HTR-8/SVneo (cell line): Measurements from ENCODE around the gene HPCA.
"Not testable (repeated sequence)": the region's sequence is repeated elsewhere in the genome, so short reads cannot be mapped to it uniquely, and the experiment has no call there.

Experiments
- DNase-seq: peaks from one replicate; pipeline ENCODE4 v3.0.0; 2011; ENCODE audit warnings: low spot score, mixed read lengths; ENCODE audit not compliant: insufficient read length
- FAIRE-seq: peaks from 2 replicates; lab custom pipeline; 2011; peaks lifted over from hg19 to GRCh38; lab: Jason Lieb, UNC

HPCA gene

GRCh38 chr1:32900371-32900955 is 14.2 kb downstream of the HPCA start:
- DNase-seq (no peak), FAIRE-seq (no peak)

GRCh38 chr1:32900956-32901822 is 14.9 kb downstream of the HPCA start, which contains the start of gene TMEM54:
TSS of gene TMEM54 (minus strand) at chr1:32901389. CDS start at chr1:32901238, 151 bp downstream.
- no peak for DNase-seq
- FAIRE-seq: no peak

GRCh38 chr1:32901823-32902534 is 15.7 kb downstream of the HPCA start:
- FAIRE-seq (no peak), DNase-seq (no peak)

GRCh38 chr1:32902535-32902920 is 16.2 kb downstream of the HPCA start:
- no peak for FAIRE-seq

GRCh38 chr1:32903991-32904785 is 17.9 kb downstream of the HPCA start:
- FAIRE-seq (no peak), DNase-seq (no peak)

More at GRCh38 chr1:32902535-32902920, 16.2 kb downstream of the HPCA start:
- DNase-seq: no peak

- DNase-seq (no peak), FAIRE-seq (no peak)
These were observed 18.5 kb downstream of the HPCA start for GRCh38 chr1:32904797-32905196.

GRCh38 chr1:32905588-32905987 is 19.3 kb downstream of the HPCA start:
- DNase-seq, FAIRE-seq: not testable (repeated sequence)

GRCh38 chr1:32906654-32907053 is 20.4 kb downstream of the HPCA start:
- FAIRE-seq (no peak), DNase-seq (no peak)

- FAIRE-seq (no peak), DNase-seq (no peak)
These were observed 21.1 kb downstream of the HPCA start for GRCh38 chr1:32907435-32907834.

- no peak for FAIRE-seq
- DNase-seq: no peak
These were observed 24.0 kb downstream of the HPCA start for GRCh38 chr1:32910319-32910718.

- DNase-seq (no peak), FAIRE-seq (peak; percentile 82)
These were observed 29.7 kb downstream of the HPCA start for GRCh38 chr1:32915766-32916706.

- DNase-seq: no peak
- FAIRE-seq: no peak
These were observed 31.2 kb downstream of the HPCA start for GRCh38 chr1:32917521-32917920.

- DNase-seq (no peak), FAIRE-seq (no peak)
These were observed 31.9 kb downstream of the HPCA start for GRCh38 chr1:32918179-32918578.

- FAIRE-seq: no peak
- DNase-seq: peak; percentile 48
These were observed 33.8 kb downstream of the HPCA start for GRCh38 chr1:32919811-32920733.

- DNase-seq (no peak), FAIRE-seq (no peak)
These were observed 34.5 kb downstream of the HPCA start for GRCh38 chr1:32920833-32921232.

GRCh38 chr1:32924881-32925344 is 38.6 kb downstream of the HPCA start:
- no peak for FAIRE-seq

GRCh38 chr1:32925403-32926162 is 39.3 kb downstream of the HPCA start:
- FAIRE-seq (no peak), DNase-seq (no peak)

More at GRCh38 chr1:32924881-32925344, 38.6 kb downstream of the HPCA start:
- DNase-seq: no peak
